Large intestine (tissue), 3 donors: Measurements from ENCODE around the gene AGBL5. TPM values are rescaled to one million over a fixed set of nuclear protein-coding genes. Genes with fewer than 3 reads are reported as not detected.
"Not testable (repeated sequence)": the region's sequence is repeated elsewhere in the genome, so short reads cannot be mapped to it uniquely, and the experiment has no call there.

ENCODE experiments used
- DNase-seq, 2 donors: peaks; one replicate each; pipeline versions ENCODE4 v3.0.0 to v3.0.0-alpha.2; 2013
- H3K27ac ChIP-seq: one replicate; pipeline ENCODE4 v1.5.1; 2013; ENCODE audit warnings: low read length
- H3K27me3 ChIP-seq: 2 replicates; pipeline ENCODE4 v1.6.1; 2013; ENCODE audit warnings: low read length; ENCODE audit not compliant: control insufficient read depth, insufficient read depth
- H3K36me3 ChIP-seq: 2 replicates; pipeline ENCODE4 v1.6.1; 2013; ENCODE audit warnings: low read length; ENCODE audit not compliant: control insufficient read depth, insufficient read depth
- H3K4me1 ChIP-seq: one replicate; pipeline ENCODE4 v1.6.1; 2013; ENCODE audit warnings: low read length; ENCODE audit not compliant: control insufficient read depth, insufficient read depth
- H3K4me3 ChIP-seq: one replicate; pipeline ENCODE4 v1.5.1; 2013; ENCODE audit warnings: low read length
- H3K9me3 ChIP-seq: one replicate; pipeline ENCODE4 v1.6.1; 2013; ENCODE audit warnings: mild to moderate bottlenecking, low read depth, low read length, moderate library complexity; ENCODE audit not compliant: control insufficient read depth
- WGBS: methylation state at CpG from one replicate; pipeline ENCODE4 v1.1.5; 2013; ENCODE audit warnings: low lambda C conversion rate; ENCODE audit not compliant: insufficient coverage; 5-methylcytosine and 5-hydroxymethylcytosine counted together
- polyA plus RNA-seq: library from polyadenylated mRNA; unstranded; fragments of 120-200 nt; gene quantifications from one replicate; pipeline ENCODE4 v1.2.1, GENCODE V29; 2013

Gene AGBL5
- polyA plus RNA-seq, 1 donor = 28.3 TPM

GRCh38 chr2:27069436-27069835 lies 18.0 kb downstream of the AGBL5 start:
- WGBS = no CpG with 5 or more reads among the region's 6 CpGs
- Histone ChIP-seq H3K4me1 (peaks cover 27% of the 10 kb centered on the region), H3K9me3 (no peaks in the 10 kb centered on the region), H3K36me3 (peaks cover 41% of the 10 kb centered on the region), H3K27me3 (no peaks in the 10 kb centered on the region), H3K4me3 (no peak overlapping the region), H3K27ac (no peak overlapping the region)
- DNase-seq = no peak

GRCh38 chr2:27069961-27070618 lies 18.6 kb downstream of the AGBL5 start:
- WGBS = no CpG with 5 or more reads among the region's 8 CpGs
- H3K36me3 ChIP-seq = peaks cover 41% of the 10 kb centered on the region

GRCh38 chr2:27070653-27071276 lies 19.3 kb downstream of the AGBL5 start:
- no CpG with 5 or more reads among the region's 11 CpGs for WGBS
- peak overlapping the region; percentile 94 for H3K4me3 ChIP-seq
- H3K27ac ChIP-seq = peak overlapping the region; percentile 93
- H3K36me3 ChIP-seq = peaks cover 35% of the 10 kb centered on the region
- no peaks in the 10 kb centered on the region for H3K27me3 ChIP-seq
- no peaks in the 10 kb centered on the region for H3K9me3 ChIP-seq
- DNase-seq = no peak
- H3K4me1 ChIP-seq = peaks cover 27% of the 10 kb centered on the region

More at GRCh38 chr2:27069961-27070618, 18.6 kb downstream of the AGBL5 start:
- Histone ChIP-seq H3K4me1 (peaks cover 27% of the 10 kb centered on the region), H3K4me3 (peak overlapping the region; percentile 94), H3K9me3 (no peaks in the 10 kb centered on the region), H3K27ac (no peak overlapping the region), H3K27me3 (no peaks in the 10 kb centered on the region)
- DNase-seq = no peak

- peak; percentile 94 to 96 for DNase-seq
- H3K4me3 ChIP-seq = peak within 1 kb of the TSS; percentile 94
- H3K4me1 ChIP-seq = peaks cover 27% of the 10 kb centered on the region
- peaks cover 32% of the 10 kb centered on the region for H3K36me3 ChIP-seq
- H3K9me3 ChIP-seq = no peaks in the 10 kb centered on the region
- peak within 1 kb of the TSS; percentile 94 for H3K27ac ChIP-seq
- WGBS = no CpG with 5 or more reads among the region's 86 CpGs
- H3K27me3 ChIP-seq = no peaks in the 10 kb centered on the region
These were observed 20.0 kb downstream of the AGBL5 start, which contains the start of gene OST4 for GRCh38 chr2:27071277-27071989. Gene OST4 (minus strand): TSS chr2:27071654.

GRCh38 chr2:27071990-27072830 lies 20.7 kb downstream of the AGBL5 start:
- H3K4me1 ChIP-seq = peaks cover 27% of the 10 kb centered on the region

GRCh38 chr2:27072920-27073319 lies 21.5 kb downstream of the AGBL5 start:
- H3K4me1 ChIP-seq = peaks cover 27% of the 10 kb centered on the region
- H3K36me3 ChIP-seq = peaks cover 23% of the 10 kb centered on the region
- no peak overlapping the region for H3K4me3 ChIP-seq
- H3K27ac ChIP-seq = peak overlapping the region; percentile 94
- no peak for DNase-seq
- H3K9me3 ChIP-seq = no peaks in the 10 kb centered on the region
- no CpG with 5 or more reads among the region's 5 CpGs for WGBS
- H3K27me3 ChIP-seq = peaks cover 2% of the 10 kb centered on the region

More at GRCh38 chr2:27071990-27072830, 20.7 kb downstream of the AGBL5 start:
- Histone ChIP-seq H3K9me3 (no peaks in the 10 kb centered on the region), H3K27ac (peak overlapping the region; percentile 94), H3K36me3 (peaks cover 30% of the 10 kb centered on the region), H3K4me3 (peak overlapping the region; percentile 84), H3K27me3 (peaks cover 1% of the 10 kb centered on the region)
- peak; percentile 57 to 73 for DNase-seq
- WGBS = 20% methylated on average over 1 of the region's 34 CpGs

- H3K4me1 ChIP-seq = peaks cover 27% of the 10 kb centered on the region
- DNase-seq = no peak
- H3K9me3 ChIP-seq = peaks cover 4% of the 10 kb centered on the region
- H3K36me3 ChIP-seq = peaks cover 14% of the 10 kb centered on the region
- peaks cover 5% of the 10 kb centered on the region for H3K27me3 ChIP-seq
- no peak overlapping the region for H3K4me3 ChIP-seq
- peak overlapping the region; percentile 94 for H3K27ac ChIP-seq
- 100% methylated on average over 1 of the region's 2 CpGs for WGBS
These were observed 22.3 kb downstream of the AGBL5 start for GRCh38 chr2:27073782-27074181.

GRCh38 chr2:27074738-27075565 lies 23.5 kb downstream of the AGBL5 start:
- no peak for DNase-seq
- Histone ChIP-seq H3K27ac (peak overlapping the region; percentile 24), H3K4me3 (no peak overlapping the region), H3K27me3 (peaks cover 8% of the 10 kb centered on the region), H3K4me1 (peaks cover 21% of the 10 kb centered on the region), H3K36me3 (peaks cover 4% of the 10 kb centered on the region), H3K9me3 (peaks cover 8% of the 10 kb centered on the region)
- no CpG with 5 or more reads among the region's 4 CpGs for WGBS

GRCh38 chr2:27075566-27075871 lies 24.1 kb downstream of the AGBL5 start:
- Histone ChIP-seq H3K4me1 (peaks cover 15% of the 10 kb centered on the region), H3K27ac (peak overlapping the region; percentile 24)
- H3K36me3 ChIP-seq, H3K4me3 ChIP-seq, H3K27me3 ChIP-seq, H3K9me3 ChIP-seq, DNase-seq: not testable (repeated sequence)
- no CpG with 5 or more reads among the region's 6 CpGs for WGBS
